Left renal pelvis (tissue), 4 donors: ENCODE measurements around the gene CEP85L. TPM values are rescaled to one million over a fixed set of nuclear protein-coding genes. Genes with fewer than 3 reads are reported as not detected.
"Not testable (repeated sequence)": the region's sequence is repeated elsewhere in the genome, so short reads cannot be mapped to it uniquely, and the experiment has no call there.

Experiments used
- DNase-seq, 4 donors: peaks; one replicate each; pipeline ENCODE4 v3.0.0-alpha.2; 2013; ENCODE audit warnings: low read depth in 4 of 4, low spot score in 3 of 4
- polyA plus RNA-seq, 4 donors: library from polyadenylated mRNA; unstranded; fragments of 120-200 nt; gene quantifications; one replicate each; pipeline ENCODE4 v1.2.1, GENCODE V29; 2013; ENCODE audit not compliant: insufficient read length in 4 of 4

CEP85L gene
- polyA plus RNA-seq, 4 donors: 6.7 to 12.5 (median 8.9) TPM

DNA sequence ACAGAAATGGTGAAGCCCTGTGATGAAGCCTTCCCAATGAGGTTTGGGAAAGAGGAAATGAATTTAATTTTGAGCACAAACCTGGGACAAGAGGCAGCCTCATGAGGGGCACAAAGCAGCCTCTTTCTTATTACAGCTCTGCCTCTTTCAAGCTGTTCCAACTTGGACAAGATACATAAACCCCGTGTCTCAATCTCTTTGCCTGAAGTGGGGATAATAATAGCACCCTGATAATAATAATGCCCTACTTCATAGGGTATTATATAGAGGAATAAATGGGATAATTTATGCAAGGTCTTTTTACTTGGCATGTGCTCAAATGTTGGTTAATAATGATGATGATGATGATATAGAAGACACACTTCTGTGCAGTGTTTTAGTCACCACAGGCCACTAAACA lies 194.4 kb downstream of the CEP85L start:
- DNase-seq: no peak

DNA sequence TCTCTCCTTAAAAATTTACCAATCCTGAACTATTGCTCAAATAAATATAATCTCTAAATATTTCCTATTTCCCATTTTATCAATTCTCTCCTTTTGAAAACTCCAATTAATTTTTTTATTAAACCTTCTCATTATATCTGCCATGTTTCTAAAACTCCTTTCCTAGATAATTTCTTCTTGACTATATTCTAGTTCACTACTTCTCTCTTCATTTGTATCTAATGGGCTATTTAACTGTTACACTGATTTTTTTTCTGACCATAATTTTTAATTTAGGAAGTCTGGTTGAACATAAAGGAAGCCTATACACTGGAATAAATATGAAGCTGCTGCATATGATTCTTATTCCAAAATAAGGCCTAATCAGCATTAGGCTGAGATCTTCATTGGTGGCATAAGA lies 199.6 kb downstream of the CEP85L start:
- no peak for DNase-seq

GRCh38 chr6:118444796-118445195 lies 206.6 kb downstream of the CEP85L start:
- DNase-seq: no peak

GRCh38 chr6:118436482-118436881 lies 214.9 kb downstream of the CEP85L start:
- DNase-seq: no peak

GRCh38 chr6:118434147-118434546 lies 217.2 kb downstream of the CEP85L start:
- not testable (repeated sequence) for DNase-seq

- not testable (repeated sequence) for DNase-seq
These were observed 230.1 kb downstream of the CEP85L start for GRCh38 chr6:118421312-118421711.

GRCh38 chr6:118419448-118420394 lies 231.7 kb downstream of the CEP85L start:
- DNase-seq: no peak

Other genes starting within 250 kb of the CEP85L start
- 1 to 10 TPM in 3 of 4 donors, under 1 TPM in 1; 0.93 to 7.8 (median 4.1) TPM for gene PLN, start 103.3 kb downstream of the CEP85L start, polyA plus RNA-seq
- 10 to 100 TPM; 35.1 to 50.1 (median 39.2) TPM for gene ASF1A, start 242.6 kb upstream of the CEP85L start, polyA plus RNA-seq